ENCODE measurements around the gene PTAR1.
"Not testable (repeated sequence)": the region's sequence is repeated elsewhere in the genome, so short reads cannot be mapped to it uniquely, and the experiment has no call there.

Gene PTAR1

DNA sequence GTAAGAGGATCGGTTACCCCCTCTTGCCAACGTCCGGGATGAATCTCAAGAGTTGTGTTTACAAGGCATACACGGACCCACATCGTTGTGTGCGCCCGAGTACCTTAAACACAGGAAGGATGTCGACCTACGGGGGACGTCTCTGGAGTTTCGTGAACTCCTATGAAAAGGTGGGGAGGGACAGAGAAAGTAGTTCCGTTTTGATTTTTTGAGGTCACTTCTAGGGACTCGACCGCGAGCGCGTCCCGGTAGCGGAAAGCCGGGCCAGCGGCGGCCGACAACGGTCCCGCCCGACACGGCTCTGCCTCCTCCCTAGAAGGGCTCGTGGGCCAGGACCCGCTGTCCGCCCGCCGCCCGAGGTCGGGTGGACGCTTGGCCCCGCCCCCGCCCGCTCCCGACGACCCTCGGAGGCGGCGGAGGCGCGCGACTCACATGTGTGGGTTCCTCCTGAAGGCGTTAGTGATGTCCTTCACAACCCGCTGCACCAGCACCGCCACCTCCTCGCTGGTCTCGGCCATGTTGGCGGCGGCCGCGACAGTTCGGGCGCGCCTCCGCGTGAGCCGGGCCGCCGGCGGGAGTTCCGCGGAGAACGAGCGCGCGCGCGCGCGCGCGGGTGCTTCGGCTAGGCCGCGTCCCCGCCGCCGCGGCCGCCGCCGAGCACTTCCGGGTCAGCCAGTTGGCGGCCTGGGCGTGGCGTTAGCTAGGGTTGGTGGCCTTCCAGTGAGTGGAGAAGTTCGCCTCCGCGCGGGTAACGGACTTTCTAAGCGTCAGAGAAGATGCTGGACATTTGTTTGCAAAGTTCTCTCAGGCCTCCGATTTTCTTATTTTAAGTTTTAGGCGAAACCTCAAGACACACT, at the start of gene PTAR1:
Gene PTAR1, minus strand, starts transcription at position 591 of the 857 bp plus-strand sequence. Its CDS starts 73 bp downstream, at position 518.
- DNase-seq (ENCODE audit: low read depth in 2 of 2), result peak; percentile 79 to 89

DNA sequence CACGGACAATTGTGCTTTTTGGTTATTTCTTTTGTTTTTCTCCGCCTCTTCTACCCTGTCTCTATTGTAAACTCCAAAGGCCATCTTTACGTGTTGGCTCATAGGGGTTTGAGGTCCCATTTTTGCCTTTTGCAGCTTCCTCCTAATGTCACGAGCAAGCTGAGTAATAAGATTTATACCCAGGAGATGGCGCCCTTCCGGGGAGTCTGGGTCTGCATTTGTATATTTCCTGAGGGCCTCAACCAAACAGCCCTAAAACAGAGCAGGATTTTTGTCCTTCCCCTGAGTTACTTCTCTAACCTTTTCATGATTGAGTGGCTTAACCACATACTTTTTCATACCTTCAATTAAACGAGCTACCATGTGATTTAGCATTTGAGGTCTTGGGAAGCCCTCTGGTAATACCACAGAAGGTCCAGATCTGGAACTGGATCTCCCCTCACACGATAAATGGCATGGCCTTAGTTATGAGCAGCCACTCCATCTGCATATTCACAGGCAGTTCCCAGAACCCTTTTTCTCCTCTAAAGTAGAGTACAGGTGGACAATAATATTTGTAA, 49.6 kb upstream of the PTAR1 start:
- DNase-seq (ENCODE audit: low read depth in 2 of 2), result peak in 1 of 2 donors; percentile 11

- DNase-seq (ENCODE audit: low read depth in 2 of 2), result no peak
Measured at GRCh38 chr9:69806627-69807026, 46.8 kb upstream of the PTAR1 start.

- DNase-seq (ENCODE audit: low read depth in 2 of 2), result no peak
Measured at GRCh38 chr9:69805962-69806515, 46.2 kb upstream of the PTAR1 start.

DNA sequence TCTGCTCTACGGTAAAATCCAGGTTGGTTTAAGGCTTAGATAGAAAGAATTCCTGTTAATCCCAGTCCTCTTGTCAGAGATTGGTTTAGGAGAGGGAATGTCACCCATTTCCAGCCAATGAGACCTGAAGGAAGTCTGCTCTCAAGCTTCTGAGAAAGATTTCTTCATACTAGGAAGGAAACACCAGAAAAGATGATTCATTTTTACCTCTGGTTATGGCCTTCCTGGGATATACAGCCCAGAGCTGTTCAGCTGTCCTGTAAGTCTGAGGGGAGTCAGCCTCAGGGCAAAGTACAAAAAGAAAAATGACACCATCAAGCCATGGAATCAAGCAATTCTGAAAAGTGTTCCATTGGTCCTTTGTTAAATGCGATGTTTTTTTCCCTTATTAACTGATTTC, 42.2 kb upstream of the PTAR1 start:
- DNase-seq (ENCODE audit: low read depth in 2 of 2), result no peak

- DNase-seq (ENCODE audit: low read depth in 2 of 2), result not testable (repeated sequence)
Measured at GRCh38 chr9:69800027-69800426, 40.2 kb upstream of the PTAR1 start.

GRCh38 chr9:69799521-69799920, 39.7 kb upstream of the PTAR1 start:
- DNase-seq (ENCODE audit: low read depth in 2 of 2), result not testable (repeated sequence)

DNA sequence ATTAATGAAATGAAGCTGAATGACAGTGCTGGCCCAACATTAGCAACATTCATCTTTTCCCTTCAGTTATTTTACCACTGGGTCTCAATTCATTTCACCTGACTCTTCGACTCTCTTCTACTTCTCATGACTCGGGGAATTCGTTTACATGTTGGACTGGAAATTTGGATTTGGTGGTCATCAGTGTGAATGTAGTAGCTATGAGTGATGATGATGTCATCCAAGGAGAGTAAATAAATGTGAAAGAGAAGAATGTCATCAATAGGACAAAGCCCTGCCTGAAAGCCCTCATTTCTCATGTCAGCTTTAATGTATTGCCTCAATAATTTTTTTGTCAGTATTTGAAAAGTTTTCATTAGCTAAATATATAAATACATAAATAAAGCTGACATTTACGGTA, 38.9 kb upstream of the PTAR1 start:
- DNase-seq (ENCODE audit: low read depth in 2 of 2), result no peak

DNA sequence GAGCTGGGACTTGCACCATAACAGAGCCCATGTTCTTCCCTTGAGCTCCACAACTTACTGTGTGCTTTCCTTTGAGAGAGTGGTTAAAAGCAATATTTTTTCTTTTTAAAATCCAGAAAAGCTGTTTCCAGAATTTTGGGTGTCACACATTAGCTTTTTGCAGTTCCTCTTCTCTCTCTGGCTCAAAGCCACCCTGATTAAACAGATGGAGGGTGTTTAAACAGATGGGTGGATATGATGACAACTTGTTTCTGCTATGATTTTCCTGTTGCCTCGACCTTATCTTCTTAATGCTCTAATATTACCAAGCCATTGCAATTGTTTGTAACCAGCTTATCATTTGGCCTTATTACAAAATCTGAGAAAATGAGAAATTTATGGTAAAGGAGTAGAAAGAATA, 37.9 kb upstream of the PTAR1 start:
- no peak for DNase-seq (ENCODE audit: low read depth in 2 of 2)

DNA sequence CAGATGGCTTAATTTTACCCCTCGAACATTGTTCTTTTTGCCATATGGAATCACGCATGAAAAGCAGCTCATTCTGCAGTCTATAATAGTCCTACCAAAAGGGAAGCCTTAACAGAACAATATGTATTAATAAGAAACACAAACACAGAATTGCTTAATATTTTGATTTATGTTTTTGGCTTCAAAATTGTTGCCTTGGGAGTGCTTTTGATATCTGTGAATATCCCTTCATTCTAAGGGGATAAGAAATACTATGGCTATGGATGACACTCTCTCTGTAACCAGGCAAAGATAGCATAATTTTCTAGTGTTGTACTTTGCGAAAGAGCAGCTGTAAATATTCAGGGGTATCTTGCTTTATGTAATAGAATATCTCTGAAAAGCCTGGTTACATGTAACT, 34.5 kb upstream of the PTAR1 start:
- DNase-seq (ENCODE audit: low read depth in 2 of 2), result no peak

DNA sequence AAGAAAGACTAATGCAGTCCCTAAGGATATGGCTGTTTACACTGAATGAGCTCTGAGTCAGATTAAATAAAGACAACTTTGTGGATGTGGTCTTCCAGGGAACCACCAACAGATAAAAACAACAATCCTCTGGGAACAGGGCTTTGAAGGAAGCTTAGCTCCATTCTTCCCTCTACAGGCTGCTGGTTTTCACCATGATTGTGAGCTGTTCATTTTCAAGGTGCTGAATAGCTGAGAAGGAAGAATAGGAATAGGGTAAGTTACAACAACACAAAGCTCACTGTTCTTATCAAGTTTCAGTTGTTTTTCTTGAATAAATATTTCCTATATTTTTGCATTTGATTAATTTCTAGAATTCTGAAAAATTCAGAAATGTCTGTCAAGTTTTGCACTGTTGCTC, 25.9 kb upstream of the PTAR1 start:
- DNase-seq (ENCODE audit: low read depth in 2 of 2), result no peak

GRCh38 chr9:69773258-69773657, 13.4 kb upstream of the PTAR1 start:
- no peak for DNase-seq (ENCODE audit: low read depth in 2 of 2)

DNA sequence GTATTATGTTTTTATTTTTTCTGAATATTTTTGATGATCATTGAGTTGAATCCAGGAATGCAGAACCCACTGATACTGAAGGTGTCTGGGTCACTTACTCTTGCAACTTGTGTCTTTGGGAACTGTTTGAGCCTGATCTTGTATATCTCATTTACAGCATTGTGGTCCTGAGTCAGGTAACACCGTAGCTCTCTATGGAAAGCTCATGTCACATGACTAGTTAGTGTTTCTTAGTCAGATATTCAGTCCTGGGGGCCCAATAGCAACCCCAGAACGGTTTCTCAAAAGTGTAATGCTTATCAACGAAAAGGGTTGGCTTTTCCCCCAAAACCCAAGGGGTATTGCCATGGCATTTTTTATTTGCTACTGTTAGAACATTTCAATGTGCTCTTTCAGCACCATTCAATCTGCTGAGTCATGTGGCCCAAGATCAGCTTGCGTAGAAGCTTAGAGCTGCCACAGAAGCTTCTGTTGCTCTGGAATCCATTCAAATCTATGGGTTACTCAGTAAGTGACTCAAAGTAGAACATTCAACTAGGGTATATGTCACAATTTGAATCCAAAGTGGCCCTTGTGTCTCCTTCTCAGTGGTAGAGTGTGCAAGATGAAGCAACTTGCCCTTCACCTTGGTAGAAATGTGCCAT, 12.1 kb upstream of the PTAR1 start:
- no peak for DNase-seq (ENCODE audit: low read depth in 2 of 2)

GRCh38 chr9:69768716-69769115, 8.9 kb upstream of the PTAR1 start:
- no peak for DNase-seq (ENCODE audit: low read depth in 2 of 2)

GRCh38 chr9:69768101-69768500, 8.3 kb upstream of the PTAR1 start:
- DNase-seq (ENCODE audit: low read depth in 2 of 2), result no peak

- DNase-seq (ENCODE audit: low read depth in 2 of 2), result not testable (repeated sequence)
Measured at GRCh38 chr9:69763862-69764261, 4.1 kb upstream of the PTAR1 start.

GRCh38 chr9:69762527-69762926, 2.7 kb upstream of the PTAR1 start:
- DNase-seq (ENCODE audit: low read depth in 2 of 2), result no peak

GRCh38 chr9:69760278-69760610, 433 bp upstream of the PTAR1 start:
- no peak for DNase-seq (ENCODE audit: low read depth in 2 of 2)

DNA sequence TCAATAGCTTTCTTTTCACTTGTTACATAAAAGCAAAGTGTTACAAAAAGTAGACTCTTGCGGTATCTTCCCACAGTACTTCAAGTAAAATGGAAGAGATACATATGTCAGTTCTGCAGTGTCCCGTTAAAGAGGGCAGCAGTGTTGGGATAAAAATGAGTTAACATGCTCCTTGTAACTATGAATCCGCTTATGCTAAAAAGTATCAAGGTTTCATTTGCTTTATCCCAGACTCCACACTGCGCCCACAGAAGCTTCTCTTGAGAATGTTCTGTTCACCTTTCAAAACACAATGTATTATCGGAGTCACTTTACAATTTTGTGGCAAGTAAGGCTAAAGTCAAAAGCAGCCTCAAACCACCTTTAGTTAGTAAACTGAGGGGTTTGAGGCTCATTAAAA, 790 bp downstream of the PTAR1 start:
- no peak for DNase-seq (ENCODE audit: low read depth in 2 of 2)

GRCh38 chr9:69757996-69758675, 1.7 kb downstream of the PTAR1 start:
- no peak for DNase-seq (ENCODE audit: low read depth in 2 of 2)

GRCh38 chr9:69755205-69755604, 4.6 kb downstream of the PTAR1 start:
- DNase-seq (ENCODE audit: low read depth in 2 of 2), result no peak

DNA sequence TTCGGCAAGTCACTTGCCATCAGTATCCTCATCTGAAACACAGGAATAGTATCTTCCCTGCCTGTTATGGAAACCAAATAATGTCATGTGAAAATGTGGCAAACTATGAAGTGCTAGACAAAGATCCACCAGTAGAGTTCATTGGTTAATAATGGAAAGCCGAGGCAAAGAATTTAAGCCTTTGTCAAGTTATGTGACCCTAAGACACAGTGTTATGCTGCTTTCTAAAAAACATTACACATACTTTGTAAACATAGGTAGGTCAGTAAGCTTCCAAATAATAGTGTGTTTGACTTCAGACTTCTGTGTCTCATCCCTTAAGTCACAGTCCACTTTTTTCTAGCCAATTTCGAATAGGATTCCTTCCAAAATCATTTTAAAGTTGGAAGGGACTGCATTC, 6.0 kb downstream of the PTAR1 start:
- DNase-seq (ENCODE audit: low read depth in 2 of 2), result no peak

All from stimulated activated CD4-positive, alpha-beta T cell treated with anti-CD3 and anti-CD28 coated beads, Interleukin-4, amount 100 ng/mL, for 48 hours (primary cell).